A549 (cell line): ENCODE data around the gene E4F1.

Source experiments
- CEBPB ChIP-seq, 2 experiments: fragments of >200 bp in 1 of 2; sonication (Bioruptor Twin) in 1 of 2; formaldehyde crosslinking in 1 of 2; IDR thresholded peaks; 2 replicates each; pipeline ENCODE4 v1.6.1; 2012 to 2016
- CTCF ChIP-seq: fragments of >200 bp; sonication (Bioruptor Twin); formaldehyde crosslinking; IDR thresholded peaks from 3 replicates; pipeline ENCODE4 v1.5.1; 2016
- JUNB ChIP-seq: fragments of >200 bp; sonication (Bioruptor Twin); formaldehyde crosslinking; IDR thresholded peaks from 2 replicates; pipeline ENCODE4 v1.6.1; 2016
- KDM1A ChIP-seq: fragments of 200-600 bp; sonication (generic); IDR thresholded peaks from 2 replicates; pipeline ENCODE4 v1.6.1; 2016; ENCODE audit warnings: low read depth, mild to moderate bottlenecking
- POLR2A ChIP-seq: IDR thresholded peaks from 2 replicates; pipeline ENCODE4 v1.6.1; 2012; ENCODE audit warnings: mild to moderate bottlenecking, low read length
- RAD21 ChIP-seq, 2 experiments: fragments of >200 bp in 1 of 2; sonication (Bioruptor Twin) in 1 of 2; formaldehyde crosslinking in 1 of 2; IDR thresholded peaks in 1 of 2; conservative IDR thresholded peaks in 1 of 2; 2 replicates in 1 of 2; 3 replicates in 1 of 2; pipeline ENCODE4 v1.6.1; 2012 to 2018; ENCODE audit warnings: inconsistent platforms in 1 of 2
- TF ChIP-seq, protein P1 (sequence below): fragments of 200-600 bp; sonication (generic); IDR thresholded peaks from 2 replicates; pipeline ENCODE4 v1.6.1; 2016; ENCODE audit warnings: antibody characterized with exemption, mild to moderate bottlenecking, moderate library complexity
- TF ChIP-seq, protein P2 (sequence below): fragments of >200 bp; sonication (Bioruptor Twin); formaldehyde crosslinking; IDR thresholded peaks from 2 replicates; pipeline ENCODE4 v1.6.1; 2016
- TF ChIP-seq, protein P3 (sequence below): fragments of 150-350 bp; IDR thresholded peaks from 2 replicates; pipeline ENCODE4 v1.6.1; 2014; ENCODE audit warnings: low read depth, mild to moderate bottlenecking, low read length

DNA sequence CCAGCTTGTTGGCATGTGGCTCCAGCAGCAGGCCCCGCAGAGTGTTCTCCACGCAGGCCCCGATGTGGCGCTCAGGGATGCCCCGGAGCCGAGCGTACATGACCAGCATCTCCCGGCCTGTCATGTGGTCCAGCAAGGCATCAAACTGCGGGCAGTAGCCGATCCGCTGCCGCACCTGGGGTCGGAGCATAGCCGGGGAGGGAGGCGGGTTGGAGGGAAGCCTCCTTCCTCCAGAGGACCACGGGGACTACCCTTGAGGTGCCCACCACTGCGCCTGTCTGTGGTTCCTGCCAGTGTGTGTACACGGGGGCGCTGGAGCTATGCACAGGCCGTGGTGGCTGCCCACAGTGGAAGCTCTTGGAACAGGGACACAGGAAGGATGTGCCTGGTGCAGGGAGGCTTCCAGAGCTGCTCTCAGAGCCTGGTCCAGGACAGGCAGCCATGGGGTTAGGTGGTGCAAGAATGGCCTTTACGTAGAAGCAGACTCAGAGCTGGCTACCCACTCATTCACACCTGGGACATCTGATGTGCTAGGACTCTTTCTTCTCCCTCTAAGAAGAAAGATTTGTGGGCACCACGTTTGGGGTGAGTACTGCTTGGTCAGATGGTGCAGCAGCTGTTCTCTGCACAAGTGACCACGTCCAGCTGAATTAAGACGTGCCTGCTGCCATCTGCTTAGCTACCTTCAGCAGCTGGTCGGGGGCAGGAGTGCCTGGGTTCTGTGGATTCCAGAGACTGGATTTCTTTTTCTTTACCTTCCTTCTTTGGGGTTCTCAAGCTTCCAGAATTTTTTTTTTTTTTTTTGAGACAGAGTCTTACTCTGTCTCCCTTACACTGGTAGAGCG, 55.8 kb downstream of the E4F1 start:
- TF ChIP-seq CTCF: no peak
- TF ChIP-seq JUNB: no peak
- no peak for TF ChIP-seq KDM1A
- TF ChIP-seq CEBPB (IDR thresholded peaks at IDR 0.05): no peak
- TF ChIP-seq, protein P1, sequence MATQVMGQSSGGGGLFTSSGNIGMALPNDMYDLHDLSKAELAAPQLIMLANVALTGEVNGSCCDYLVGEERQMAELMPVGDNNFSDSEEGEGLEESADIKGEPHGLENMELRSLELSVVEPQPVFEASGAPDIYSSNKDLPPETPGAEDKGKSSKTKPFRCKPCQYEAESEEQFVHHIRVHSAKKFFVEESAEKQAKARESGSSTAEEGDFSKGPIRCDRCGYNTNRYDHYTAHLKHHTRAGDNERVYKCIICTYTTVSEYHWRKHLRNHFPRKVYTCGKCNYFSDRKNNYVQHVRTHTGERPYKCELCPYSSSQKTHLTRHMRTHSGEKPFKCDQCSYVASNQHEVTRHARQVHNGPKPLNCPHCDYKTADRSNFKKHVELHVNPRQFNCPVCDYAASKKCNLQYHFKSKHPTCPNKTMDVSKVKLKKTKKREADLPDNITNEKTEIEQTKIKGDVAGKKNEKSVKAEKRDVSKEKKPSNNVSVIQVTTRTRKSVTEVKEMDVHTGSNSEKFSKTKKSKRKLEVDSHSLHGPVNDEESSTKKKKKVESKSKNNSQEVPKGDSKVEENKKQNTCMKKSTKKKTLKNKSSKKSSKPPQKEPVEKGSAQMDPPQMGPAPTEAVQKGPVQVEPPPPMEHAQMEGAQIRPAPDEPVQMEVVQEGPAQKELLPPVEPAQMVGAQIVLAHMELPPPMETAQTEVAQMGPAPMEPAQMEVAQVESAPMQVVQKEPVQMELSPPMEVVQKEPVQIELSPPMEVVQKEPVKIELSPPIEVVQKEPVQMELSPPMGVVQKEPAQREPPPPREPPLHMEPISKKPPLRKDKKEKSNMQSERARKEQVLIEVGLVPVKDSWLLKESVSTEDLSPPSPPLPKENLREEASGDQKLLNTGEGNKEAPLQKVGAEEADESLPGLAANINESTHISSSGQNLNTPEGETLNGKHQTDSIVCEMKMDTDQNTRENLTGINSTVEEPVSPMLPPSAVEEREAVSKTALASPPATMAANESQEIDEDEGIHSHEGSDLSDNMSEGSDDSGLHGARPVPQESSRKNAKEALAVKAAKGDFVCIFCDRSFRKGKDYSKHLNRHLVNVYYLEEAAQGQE: no peak
- no peak for TF ChIP-seq RAD21 (conservative IDR thresholded peaks at IDR 0.05 in 1 of 2, IDR thresholded peaks at IDR 0.05 in 1 of 2)
- TF ChIP-seq, protein P2, sequence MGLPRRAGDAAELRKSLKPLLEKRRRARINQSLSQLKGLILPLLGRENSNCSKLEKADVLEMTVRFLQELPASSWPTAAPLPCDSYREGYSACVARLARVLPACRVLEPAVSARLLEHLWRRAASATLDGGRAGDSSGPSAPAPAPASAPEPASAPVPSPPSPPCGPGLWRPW: no peak
- TF ChIP-seq, protein P3, sequence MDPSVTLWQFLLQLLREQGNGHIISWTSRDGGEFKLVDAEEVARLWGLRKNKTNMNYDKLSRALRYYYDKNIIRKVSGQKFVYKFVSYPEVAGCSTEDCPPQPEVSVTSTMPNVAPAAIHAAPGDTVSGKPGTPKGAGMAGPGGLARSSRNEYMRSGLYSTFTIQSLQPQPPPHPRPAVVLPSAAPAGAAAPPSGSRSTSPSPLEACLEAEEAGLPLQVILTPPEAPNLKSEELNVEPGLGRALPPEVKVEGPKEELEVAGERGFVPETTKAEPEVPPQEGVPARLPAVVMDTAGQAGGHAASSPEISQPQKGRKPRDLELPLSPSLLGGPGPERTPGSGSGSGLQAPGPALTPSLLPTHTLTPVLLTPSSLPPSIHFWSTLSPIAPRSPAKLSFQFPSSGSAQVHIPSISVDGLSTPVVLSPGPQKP: no peak
- no peak for TF ChIP-seq POLR2A
